DOHH2 (cell line): ENCODE measurements around the gene ATAT1.
A peak's percentile ranks its signal among the peaks of the same experiment; 100 is the strongest.

ENCODE experiments used
- H3F3A ChIP-seq: fragments of 200-600 bp; sonication (generic), shearing (Covaris generic); 2 replicates; pipeline ENCODE4 v1.6.0; 2016; ENCODE audit warnings: antibody characterized with exemption, mild to moderate bottlenecking; ENCODE audit not compliant: control insufficient read depth, insufficient read depth
- H3K27ac ChIP-seq: fragments of 200-600 bp; sonication (generic); 2 replicates; pipeline ENCODE4 v1.5.1; 2014; ENCODE audit warnings: low read depth, mild to moderate bottlenecking, low read length, moderate library complexity
- H3K27me3 ChIP-seq: fragments of 200-600 bp; sonication (generic); 2 replicates; pipeline ENCODE4 v1.6.1; 2014; ENCODE audit warnings: mild to moderate bottlenecking, low read length, mixed read lengths; ENCODE audit not compliant: control insufficient read depth
- H3K36me3 ChIP-seq: fragments of 200-600 bp; sonication (generic); 2 replicates; pipeline ENCODE4 v1.6.1; 2014; ENCODE audit warnings: mild to moderate bottlenecking, low read length, moderate library complexity, mixed read lengths; ENCODE audit not compliant: control insufficient read depth
- H3K4me1 ChIP-seq: fragments of 200-600 bp; sonication (generic); 2 replicates; pipeline ENCODE4 v1.6.1; 2014; ENCODE audit warnings: mild to moderate bottlenecking, low read length, mixed read lengths; ENCODE audit not compliant: control insufficient read depth
- H3K4me2 ChIP-seq: fragments of 200-600 bp; sonication (generic); 2 replicates; pipeline ENCODE4 v1.6.0; 2014; ENCODE audit warnings: mild to moderate bottlenecking, low read length, moderate library complexity
- H3K4me3 ChIP-seq: fragments of 200-600 bp; sonication (generic); 2 replicates; pipeline ENCODE4 v1.5.1; 2014; ENCODE audit warnings: mild to moderate bottlenecking, low read length, mixed read lengths
- H3K79me2 ChIP-seq: fragments of 200-600 bp; sonication (generic); 2 replicates; pipeline ENCODE4 v1.6.1; 2014; ENCODE audit warnings: mild to moderate bottlenecking, low read length, mixed read lengths; ENCODE audit not compliant: control insufficient read depth
- H3K9me2 ChIP-seq: fragments of 200-600 bp; sonication (generic); replicated peaks from 2 replicates; pipeline ENCODE4 v1.6.1; 2014; ENCODE audit warnings: mild to moderate bottlenecking, low read length, mixed read lengths; ENCODE audit not compliant: control insufficient read depth
- H3K9me3 ChIP-seq: fragments of 200-600 bp; sonication (generic); 2 replicates; pipeline ENCODE4 v1.6.1; 2014; ENCODE audit warnings: antibody characterized with exemption, low read length, mixed read lengths; ENCODE audit not compliant: control insufficient read depth, insufficient read depth
- H4K20me1 ChIP-seq: fragments of 200-600 bp; sonication (generic); 2 replicates; pipeline ENCODE4 v1.6.0; 2014; ENCODE audit warnings: low read depth, mild to moderate bottlenecking, antibody characterized with exemption, low read length, moderate library complexity; ENCODE audit not compliant: control insufficient read depth, insufficient read depth
- CTCF ChIP-seq: fragments of 200-600 bp; sonication (generic); IDR thresholded peaks from one replicate; pipeline ENCODE4 v1.5.1; 2014; ENCODE audit warnings: antibody characterized with exemption, mild to moderate bottlenecking, low read depth, low read length; ENCODE audit not compliant: poor library complexity, severe bottlenecking
- EZH2phosphoT487 ChIP-seq: fragments of 200-600 bp; sonication (generic); IDR thresholded peaks from 2 replicates; pipeline ENCODE4 v1.6.1; 2017; ENCODE audit warnings: borderline replicate concordance, mild to moderate bottlenecking, antibody characterized with exemption, low read length, moderate library complexity, mixed read lengths

Gene ATAT1

GRCh38 chr6:30626484-30627366 lies at the start of gene ATAT1:
Gene ATAT1, plus strand, starts transcription at chr6:30626874.
- Histone ChIP-seq H3K79me2 (peaks cover 9% of the 10 kb centered on the region), H4K20me1 (peaks cover 8% of the 10 kb centered on the region), H3K27me3 (no peaks in the 10 kb centered on the region), H3F3A (peaks cover 18% of the 10 kb centered on the region), H3K36me3 (peaks cover 55% of the 10 kb centered on the region), H3K4me3 (peak within 1 kb of the TSS; percentile 94), H3K27ac (peak within 1 kb of the TSS; percentile 27; the same call in 1 of the 2 replicates), H3K9me3 (no peaks in the 10 kb centered on the region), H3K9me2 (no peaks in the 10 kb centered on the region), H3K4me2 (peak within 1 kb of the TSS; percentile 96), H3K4me1 (peaks cover 15% of the 10 kb centered on the region)
- TF ChIP-seq CTCF (peak; percentile 68), EZH2phosphoT487 (no peak)

DNA sequence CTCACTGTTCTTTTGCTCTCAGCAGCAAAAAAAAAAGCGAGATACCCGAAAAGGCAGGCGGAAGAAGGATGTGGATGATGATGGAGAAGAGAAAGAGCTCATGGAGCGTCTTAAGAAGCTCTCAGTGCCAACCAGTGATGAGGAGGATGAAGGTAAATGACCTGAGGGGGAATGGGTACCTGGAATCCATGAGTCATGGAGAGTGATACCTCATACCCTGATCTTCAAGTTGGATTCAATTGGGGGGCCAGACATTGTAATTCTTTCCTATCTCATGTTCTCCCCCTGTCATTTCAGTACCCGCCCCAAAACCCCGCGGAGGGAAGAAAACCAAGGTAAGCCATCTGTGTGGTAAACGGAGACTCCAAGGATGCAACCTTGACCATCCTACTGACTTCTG lies 48.6 kb upstream of the ATAT1 start:
- Histone ChIP-seq H3K27ac (no peak overlapping the region), H4K20me1 (peaks cover 15% of the 10 kb centered on the region), H3K79me2 (peaks cover 49% of the 10 kb centered on the region), H3K27me3 (no peaks in the 10 kb centered on the region), H3K4me3 (no peak overlapping the region), H3K4me1 (peaks cover 15% of the 10 kb centered on the region), H3F3A (no peaks in the 10 kb centered on the region), H3K9me3 (no peaks in the 10 kb centered on the region), H3K36me3 (peaks cover 86% of the 10 kb centered on the region), H3K4me2 (no peak overlapping the region), H3K9me2 (no peaks in the 10 kb centered on the region)
- TF ChIP-seq EZH2phosphoT487 (no peak), CTCF (no peak)

DNA sequence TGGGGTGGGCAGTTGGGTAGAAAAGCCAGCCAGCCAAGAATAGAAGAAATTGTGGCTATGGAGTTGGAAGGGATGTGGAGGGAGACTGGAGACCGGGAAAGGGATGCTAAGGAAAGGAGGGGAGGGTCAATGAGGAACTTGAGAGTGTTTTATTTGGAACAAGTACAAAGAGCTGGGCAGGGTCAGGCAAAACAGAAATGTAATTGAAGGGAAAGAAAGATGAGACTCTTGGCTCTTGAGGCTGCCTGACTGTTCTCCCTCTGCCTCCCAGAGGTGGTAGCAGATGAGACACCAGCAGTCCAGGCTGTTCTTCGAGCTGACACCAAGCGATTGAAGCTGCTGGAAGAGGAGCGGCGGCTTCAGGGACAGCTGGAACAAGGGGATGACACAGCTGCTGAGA lies 42.8 kb upstream of the ATAT1 start:
- H3K79me2 ChIP-seq = no peaks in the 10 kb centered on the region
- H3K4me3 ChIP-seq = no peak overlapping the region
- peaks cover 91% of the 10 kb centered on the region for H3K36me3 ChIP-seq
- no peaks in the 10 kb centered on the region for H3K4me1 ChIP-seq
- H3K27ac ChIP-seq = no peak overlapping the region
- no peaks in the 10 kb centered on the region for H3F3A ChIP-seq
- no peak overlapping the region for H3K4me2 ChIP-seq
- no peaks in the 10 kb centered on the region for H3K27me3 ChIP-seq
- no peaks in the 10 kb centered on the region for H3K9me3 ChIP-seq
- no peak for TF ChIP-seq EZH2phosphoT487
- no peaks in the 10 kb centered on the region for H3K9me2 ChIP-seq
- no peaks in the 10 kb centered on the region for H4K20me1 ChIP-seq

GRCh38 chr6:30589754-30590358 lies 36.8 kb upstream of the ATAT1 start:
- H4K20me1 ChIP-seq = no peaks in the 10 kb centered on the region; the same call in 1 of the 2 replicates
- peaks cover 2% of the 10 kb centered on the region; the same call in 1 of the 2 replicates for H3F3A ChIP-seq
- peaks cover 85% of the 10 kb centered on the region for H3K36me3 ChIP-seq
- H3K79me2 ChIP-seq = peaks cover 41% of the 10 kb centered on the region
- no peak overlapping the region for H3K4me2 ChIP-seq
- H3K27ac ChIP-seq = no peak overlapping the region
- no peaks in the 10 kb centered on the region for H3K9me3 ChIP-seq
- H3K9me2 ChIP-seq = no peaks in the 10 kb centered on the region
- H3K4me3 ChIP-seq = no peak overlapping the region
- H3K27me3 ChIP-seq = no peaks in the 10 kb centered on the region
- no peaks in the 10 kb centered on the region for H3K4me1 ChIP-seq
- TF ChIP-seq CTCF (no peak), EZH2phosphoT487 (no peak)
